BE2C (cell line): ENCODE results near the gene PTPRN2.

Source experiments
- DNase-seq: peaks from one replicate; pipeline ENCODE4 v3.0.0-alpha.2; 2020
- H3K27me3 ChIP-seq: fragments of 250-450 bp; sonication (Bioruptor Pico); 2 replicates; pipeline ENCODE4 v1.5.1; 2020; ENCODE audit warnings: mild to moderate bottlenecking
- H3K36me3 ChIP-seq: fragments of 250-450 bp; sonication (Bioruptor Pico); 2 replicates; pipeline ENCODE4 v1.5.1; 2020; ENCODE audit warnings: mild to moderate bottlenecking
- H3K4me1 ChIP-seq: fragments of 250-450 bp; sonication (Bioruptor Pico); 2 replicates; pipeline ENCODE4 v1.5.1; 2020
- H3K4me3 ChIP-seq: 2 replicates; pipeline ENCODE4 v1.5.1; 2011; ENCODE audit warnings: low read depth, low read length
- H3K9me3 ChIP-seq: fragments of 250-450 bp; sonication (Bioruptor Pico); 2 replicates; pipeline ENCODE4 v1.5.1; 2020
- TF ChIP-seq, protein P1 (sequence below): IDR thresholded peaks from 2 replicates; pipeline ENCODE4 v1.5.1; 2012; ENCODE audit warnings: mild to moderate bottlenecking, low read depth, low read length

The PTPRN2 gene

DNA sequence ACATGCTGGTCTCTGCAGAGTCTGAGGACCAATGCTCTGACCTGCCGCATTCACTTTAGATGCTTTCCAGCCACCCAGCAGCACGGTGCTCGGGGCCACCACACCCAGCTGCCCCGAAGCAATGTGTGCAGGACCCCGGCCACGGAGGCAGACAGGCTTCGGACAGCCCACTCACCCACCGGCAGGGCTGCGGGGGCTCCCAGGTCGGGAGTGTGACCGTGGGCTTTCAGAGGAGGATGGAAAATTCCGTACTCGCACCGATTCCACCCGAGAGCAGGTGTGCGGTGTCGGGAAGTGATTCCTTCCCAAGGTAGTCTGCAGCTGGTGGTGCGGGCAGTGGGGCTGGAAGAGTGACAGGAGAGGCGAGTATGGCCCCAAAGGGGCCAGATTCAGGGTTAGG is 1059.9 kb downstream of the PTPRN2 start:
- Histone ChIP-seq H3K9me3 (no peaks in the 10 kb centered on the region), H3K36me3 (no peaks in the 10 kb centered on the region), H3K4me1 (no peaks in the 10 kb centered on the region), H3K4me3 (no peak overlapping the region), H3K27me3 (peaks cover 8% of the 10 kb centered on the region)
- no peak for DNase-seq
- TF ChIP-seq, protein P1, sequence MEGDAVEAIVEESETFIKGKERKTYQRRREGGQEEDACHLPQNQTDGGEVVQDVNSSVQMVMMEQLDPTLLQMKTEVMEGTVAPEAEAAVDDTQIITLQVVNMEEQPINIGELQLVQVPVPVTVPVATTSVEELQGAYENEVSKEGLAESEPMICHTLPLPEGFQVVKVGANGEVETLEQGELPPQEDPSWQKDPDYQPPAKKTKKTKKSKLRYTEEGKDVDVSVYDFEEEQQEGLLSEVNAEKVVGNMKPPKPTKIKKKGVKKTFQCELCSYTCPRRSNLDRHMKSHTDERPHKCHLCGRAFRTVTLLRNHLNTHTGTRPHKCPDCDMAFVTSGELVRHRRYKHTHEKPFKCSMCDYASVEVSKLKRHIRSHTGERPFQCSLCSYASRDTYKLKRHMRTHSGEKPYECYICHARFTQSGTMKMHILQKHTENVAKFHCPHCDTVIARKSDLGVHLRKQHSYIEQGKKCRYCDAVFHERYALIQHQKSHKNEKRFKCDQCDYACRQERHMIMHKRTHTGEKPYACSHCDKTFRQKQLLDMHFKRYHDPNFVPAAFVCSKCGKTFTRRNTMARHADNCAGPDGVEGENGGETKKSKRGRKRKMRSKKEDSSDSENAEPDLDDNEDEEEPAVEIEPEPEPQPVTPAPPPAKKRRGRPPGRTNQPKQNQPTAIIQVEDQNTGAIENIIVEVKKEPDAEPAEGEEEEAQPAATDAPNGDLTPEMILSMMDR: no peak

DNA sequence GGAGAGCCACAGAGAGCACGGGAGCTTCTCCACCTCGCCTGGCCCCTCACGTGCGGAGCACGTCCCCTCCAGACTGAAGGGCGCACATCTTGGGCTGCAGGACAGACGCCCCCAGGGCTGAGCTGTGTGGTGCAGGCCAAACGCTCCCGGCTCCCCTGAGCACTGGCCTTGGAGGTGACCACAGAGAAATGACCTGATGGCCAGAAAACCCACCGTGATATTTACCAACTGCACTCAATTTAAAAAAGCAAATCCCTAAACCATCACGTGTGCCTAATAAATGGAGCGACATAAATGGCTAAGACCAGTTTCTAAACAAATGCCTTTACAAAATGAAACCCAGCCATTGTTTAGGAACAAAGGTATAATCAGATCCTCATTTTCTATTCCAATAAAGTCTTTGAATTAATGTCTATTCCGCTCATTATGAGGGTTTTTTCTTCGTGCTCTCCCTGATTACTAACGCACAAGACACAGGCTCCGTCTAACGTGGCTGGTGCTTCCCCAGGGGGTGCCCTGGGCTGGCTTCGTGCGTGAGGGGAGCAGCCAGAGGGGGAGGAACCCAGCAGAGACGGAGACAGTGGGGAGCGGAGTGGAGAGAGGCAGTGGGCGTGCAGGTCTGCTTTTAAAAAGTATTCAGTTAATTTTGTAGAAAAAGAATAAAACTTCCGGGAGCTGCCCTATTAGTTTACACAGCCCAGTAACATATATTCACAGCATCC is 1060.5 kb downstream of the PTPRN2 start:
- no peak for DNase-seq
- Histone ChIP-seq H3K36me3 (no peaks in the 10 kb centered on the region), H3K27me3 (peaks cover 8% of the 10 kb centered on the region), H3K4me1 (no peaks in the 10 kb centered on the region), H3K9me3 (no peaks in the 10 kb centered on the region), H3K4me3 (no peak overlapping the region)
- TF ChIP-seq, protein P1: no peak

DNA sequence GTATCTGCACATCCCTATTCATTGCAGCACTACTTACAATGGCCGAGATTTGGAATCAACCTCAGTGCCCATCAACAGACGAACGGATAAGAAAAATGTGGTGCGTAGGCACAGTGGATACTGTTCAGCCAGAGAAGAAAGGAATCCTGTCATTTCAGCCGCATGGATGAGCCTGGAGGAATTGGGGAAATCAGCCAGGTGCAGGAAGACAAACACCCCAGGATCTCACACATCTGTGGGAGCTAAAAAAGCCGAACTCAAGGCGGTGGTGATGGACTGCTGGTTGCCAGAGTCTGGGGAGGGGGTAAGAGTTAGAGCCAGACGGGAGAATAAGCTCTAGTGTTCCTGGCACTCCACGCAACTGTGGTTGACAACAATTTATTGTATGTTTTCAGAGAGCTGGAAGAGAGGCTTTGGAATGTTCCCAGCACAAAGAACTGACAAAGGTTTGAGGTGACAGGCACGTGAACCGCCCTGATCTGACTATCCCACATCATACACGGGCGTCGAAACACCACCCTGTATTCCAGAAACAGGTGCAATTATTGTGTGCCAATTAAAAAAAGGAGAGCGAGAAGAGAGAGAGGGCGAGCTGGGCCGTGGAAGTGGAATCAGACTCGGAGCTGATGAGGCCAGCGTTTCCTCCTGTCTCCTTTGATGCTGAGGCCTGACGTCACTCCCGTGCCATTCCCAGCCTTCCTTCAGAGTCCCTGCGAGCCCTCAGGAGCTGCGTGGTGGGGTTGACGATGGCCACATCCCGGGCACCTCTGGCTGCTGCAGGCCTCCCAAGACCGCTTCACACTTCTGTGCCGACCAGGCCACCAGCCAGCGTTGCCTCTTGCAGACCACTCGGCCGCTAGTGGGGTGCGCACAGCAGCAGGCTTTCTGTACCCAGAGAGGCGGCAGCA is 1061.4 kb downstream of the PTPRN2 start:
- no peaks in the 10 kb centered on the region for H3K4me1 ChIP-seq
- peaks cover 8% of the 10 kb centered on the region for H3K27me3 ChIP-seq
- DNase-seq: no peak
- H3K36me3 ChIP-seq: no peaks in the 10 kb centered on the region
- H3K9me3 ChIP-seq: no peaks in the 10 kb centered on the region
- no peak overlapping the region for H3K4me3 ChIP-seq
- TF ChIP-seq, protein P1: no peak

DNA sequence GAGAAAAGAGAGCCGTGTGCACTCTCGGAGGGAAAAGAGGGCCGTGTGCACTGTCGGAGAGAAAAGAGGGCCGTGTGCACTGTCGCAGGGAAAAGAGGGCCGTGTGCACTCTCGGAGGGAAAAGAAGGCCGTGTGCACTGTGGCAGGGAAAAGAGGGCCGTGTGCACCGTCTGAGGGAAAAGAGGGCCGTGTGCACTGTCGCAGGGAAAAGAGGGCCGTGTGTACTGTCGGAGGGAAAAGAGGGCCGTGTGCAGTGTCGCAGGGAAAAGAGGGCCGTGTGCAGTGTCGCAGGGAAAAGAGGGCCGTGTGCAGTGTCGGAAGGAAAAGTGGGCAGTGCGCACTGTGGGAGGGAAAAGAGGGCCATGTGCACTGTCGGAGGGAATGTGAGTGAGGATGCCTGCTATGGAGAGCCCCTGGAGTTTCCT is 1062.1 kb downstream of the PTPRN2 start:
- DNase-seq: no peak
- Histone ChIP-seq H3K27me3 (peaks cover 8% of the 10 kb centered on the region), H3K9me3 (no peaks in the 10 kb centered on the region), H3K36me3 (no peaks in the 10 kb centered on the region), H3K4me3 (no peak overlapping the region), H3K4me1 (no peaks in the 10 kb centered on the region)
- TF ChIP-seq, protein P1: no peak

DNA sequence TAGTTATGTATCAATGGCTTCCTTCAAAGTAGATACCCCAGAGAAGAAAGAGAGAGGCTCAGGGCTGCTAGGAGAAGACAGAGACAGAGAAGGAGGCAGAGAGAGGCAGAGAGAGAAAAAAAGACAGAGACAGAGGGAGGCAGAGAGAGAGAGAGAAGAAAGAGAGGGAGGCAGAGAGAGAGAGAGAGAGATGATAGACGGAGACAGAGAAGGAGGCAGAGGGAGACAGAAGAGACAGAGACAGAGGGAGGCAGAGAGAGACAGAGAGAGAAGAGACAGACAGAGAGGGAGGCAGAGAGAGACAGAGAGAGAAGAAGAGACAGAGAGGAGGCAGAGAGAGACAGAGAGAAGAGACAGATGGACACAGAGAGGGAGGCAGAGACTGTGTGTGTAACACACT is 1062.9 kb downstream of the PTPRN2 start:
- no peaks in the 10 kb centered on the region for H3K9me3 ChIP-seq
- no peak for DNase-seq
- TF ChIP-seq, protein P1: no peak
- no peak overlapping the region for H3K4me3 ChIP-seq
- H3K36me3 ChIP-seq: no peaks in the 10 kb centered on the region
- H3K4me1 ChIP-seq: no peaks in the 10 kb centered on the region
- peaks cover 8% of the 10 kb centered on the region for H3K27me3 ChIP-seq
